PC-3 (cell line): ENCODE data around the gene ECE1.

Experiments used
- CTCF ChIP-seq: fragments of 300-600 bp; sonication (generic); conservative IDR thresholded peaks from 2 replicates; pipeline ENCODE4 v1.5.1; 2017; ENCODE audit warnings: antibody characterized with exemption, low read depth, mild to moderate bottlenecking, low read length
- EZH2phosphoT487 ChIP-seq: fragments of 300-600 bp; sonication (generic); IDR thresholded peaks from 2 replicates; pipeline ENCODE4 v1.6.1; 2018; ENCODE audit warnings: mild to moderate bottlenecking, antibody characterized with exemption, low read length, borderline replicate concordance

DNA sequence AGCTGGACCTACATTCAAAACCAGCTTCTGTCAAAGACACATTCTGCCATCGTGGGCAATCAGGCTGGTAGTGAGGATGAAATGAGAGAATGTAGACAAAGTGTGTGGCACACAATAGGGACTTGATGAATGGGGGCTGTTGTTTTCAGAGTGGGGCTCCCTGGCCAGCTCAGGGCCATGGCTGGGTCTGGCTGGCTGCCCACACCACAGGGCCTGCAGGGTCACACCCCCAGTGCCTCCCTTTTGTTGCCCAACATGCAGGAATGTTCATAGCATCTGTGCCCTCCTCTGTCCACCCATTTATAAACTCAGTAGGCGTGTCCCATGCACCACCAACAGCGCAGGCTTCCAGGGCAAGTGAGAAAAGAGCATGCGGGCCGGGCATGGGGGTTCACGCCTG lies 20.8 kb upstream of the ECE1 start:
- TF ChIP-seq CTCF, result no peak
- no peak for TF ChIP-seq EZH2phosphoT487
